Midbrain (tissue), 1 donor: ENCODE measurements around the gene ASB14.
A peak's percentile ranks its signal among the peaks of the same experiment; 100 is the strongest.

Experiments used
- DNase-seq: peaks from one replicate; lab custom pipeline; 2025; lab: John Stamatoyannopoulos, UW

ASB14 gene

DNA sequence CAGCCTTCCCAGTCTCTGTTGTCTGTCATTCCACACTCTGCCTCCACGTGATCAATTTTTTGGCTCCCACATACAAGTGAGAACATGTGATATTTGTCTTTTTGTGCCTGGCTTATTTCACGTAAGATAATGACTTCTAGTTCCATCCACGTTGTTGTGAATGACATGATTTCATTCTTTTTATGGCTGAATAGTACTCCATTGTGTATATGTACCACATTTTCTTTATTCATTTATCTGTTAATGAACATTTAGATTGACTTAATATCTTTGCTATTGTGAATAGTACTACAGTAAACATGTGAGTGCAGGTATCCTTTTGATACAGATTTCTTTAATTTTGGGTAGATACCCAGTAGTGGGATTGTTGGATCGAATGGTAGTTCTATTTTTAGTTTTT lies 31.4 kb downstream of the ASB14 start:
- DNase-seq: no peak

GRCh38 chr3:57257678-57258077 lies 34.8 kb downstream of the ASB14 start:
- DNase-seq: no peak

GRCh38 chr3:57256844-57257243 lies 35.6 kb downstream of the ASB14 start:
- no peak for DNase-seq

- DNase-seq: no peak
These were observed 40.1 kb downstream of the ASB14 start for GRCh38 chr3:57252404-57252803.

DNA sequence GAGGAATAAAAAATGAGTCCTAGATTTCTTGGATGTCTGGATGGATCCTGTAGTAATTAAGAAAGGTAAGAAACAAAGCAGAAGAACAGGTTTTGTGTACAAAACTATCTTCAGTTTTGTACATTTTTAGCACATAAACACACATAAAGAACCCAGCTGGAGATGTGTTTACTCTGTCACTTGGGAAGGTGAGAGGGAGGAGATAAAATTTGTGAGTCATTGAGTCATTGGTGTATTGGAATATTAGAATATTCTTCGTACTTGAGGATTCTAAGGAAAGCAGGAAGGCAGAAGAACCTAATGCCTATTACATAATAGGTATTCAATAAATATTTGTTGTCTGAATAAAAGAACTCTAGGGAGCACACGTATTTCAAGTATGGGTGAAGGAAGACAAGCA lies 47.5 kb downstream of the ASB14 start:
- DNase-seq: no peak

DNA sequence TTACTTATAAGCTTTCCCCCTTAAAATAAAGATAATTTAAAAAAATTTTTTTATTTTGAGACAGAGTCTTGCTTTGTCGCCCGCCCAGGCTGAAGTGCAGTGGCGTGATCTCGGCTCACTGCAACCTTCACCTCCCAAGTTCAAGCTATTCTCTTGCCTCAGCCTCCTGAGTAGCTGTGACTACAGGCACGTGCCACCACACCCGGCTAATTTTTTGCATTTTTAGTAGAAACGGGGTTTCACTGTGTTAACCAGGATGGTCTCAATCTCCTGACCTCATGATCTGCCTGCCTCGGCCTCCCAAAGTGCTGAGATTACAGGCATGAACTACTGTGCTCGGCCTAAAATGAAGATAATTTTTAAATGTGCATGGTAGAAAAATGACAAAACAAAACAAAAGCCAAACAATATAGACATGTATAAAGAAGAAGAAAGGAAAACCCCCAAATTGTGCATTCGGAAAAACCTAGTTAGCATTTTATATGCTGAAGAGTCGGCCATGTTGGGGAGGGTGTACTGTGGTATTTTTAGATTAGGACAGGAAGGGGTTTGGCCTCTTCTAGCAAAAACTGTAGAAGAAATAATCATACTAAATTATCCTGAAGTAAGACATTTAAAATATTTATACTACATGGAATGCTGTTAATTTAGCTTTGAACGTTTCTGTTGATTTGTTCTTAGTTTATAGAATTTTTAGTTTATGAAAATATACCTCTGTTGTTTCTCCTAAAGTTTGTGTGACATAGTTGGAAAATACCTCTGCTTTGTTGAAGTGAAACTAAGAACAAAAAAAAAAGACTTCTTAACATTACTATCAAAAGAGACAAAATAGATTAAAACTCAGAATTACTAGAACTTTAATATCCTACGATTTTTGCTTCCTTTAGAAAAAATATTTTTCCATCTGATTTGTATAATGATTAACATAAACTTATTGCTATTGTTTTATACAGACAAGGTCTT lies 57.6 kb downstream of the ASB14 start:
- no peak for DNase-seq

DNA sequence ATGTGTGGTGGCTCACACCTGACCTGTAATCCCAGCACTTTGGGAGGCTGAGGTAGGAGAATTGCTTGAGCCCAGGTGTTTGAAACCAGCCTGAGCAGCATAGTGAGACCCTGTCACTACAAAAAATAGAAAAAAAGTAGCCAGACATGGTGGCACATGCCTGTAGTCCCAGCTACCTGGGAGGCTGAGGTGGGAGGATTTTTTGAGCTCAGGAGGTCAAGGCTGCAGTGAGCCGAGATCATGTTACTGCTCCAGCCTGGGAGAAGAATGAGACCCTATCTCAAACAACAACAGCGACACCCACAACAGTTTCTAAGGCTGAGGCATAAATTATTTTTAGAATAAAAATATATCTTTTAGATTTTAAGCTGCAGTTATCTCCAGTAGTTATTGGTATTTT lies 58.7 kb downstream of the ASB14 start:
- DNase-seq: no peak

DNA sequence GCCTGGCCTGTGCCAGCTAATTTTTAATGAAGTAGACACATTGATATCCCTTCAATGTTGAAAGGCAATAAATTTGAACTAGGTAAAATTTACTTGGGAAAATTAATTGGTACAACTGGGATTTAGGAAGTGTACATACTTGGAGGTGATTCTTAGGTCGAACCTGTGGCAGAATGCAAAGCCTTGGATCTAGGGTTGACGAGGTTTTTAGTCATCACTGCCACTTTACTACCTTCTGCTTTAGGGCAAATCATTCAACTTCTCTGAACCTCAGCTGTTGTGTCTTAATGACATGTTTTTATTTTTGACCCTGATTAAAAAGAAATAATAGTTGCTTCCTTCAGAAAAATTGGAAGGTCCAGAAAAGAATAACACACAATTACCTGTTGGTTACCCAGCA lies 62.5 kb downstream of the ASB14 start:
- no peak for DNase-seq

GRCh38 chr3:57227930-57228751 lies 64.3 kb downstream of the ASB14 start:
- peak; percentile 66 for DNase-seq

DNA sequence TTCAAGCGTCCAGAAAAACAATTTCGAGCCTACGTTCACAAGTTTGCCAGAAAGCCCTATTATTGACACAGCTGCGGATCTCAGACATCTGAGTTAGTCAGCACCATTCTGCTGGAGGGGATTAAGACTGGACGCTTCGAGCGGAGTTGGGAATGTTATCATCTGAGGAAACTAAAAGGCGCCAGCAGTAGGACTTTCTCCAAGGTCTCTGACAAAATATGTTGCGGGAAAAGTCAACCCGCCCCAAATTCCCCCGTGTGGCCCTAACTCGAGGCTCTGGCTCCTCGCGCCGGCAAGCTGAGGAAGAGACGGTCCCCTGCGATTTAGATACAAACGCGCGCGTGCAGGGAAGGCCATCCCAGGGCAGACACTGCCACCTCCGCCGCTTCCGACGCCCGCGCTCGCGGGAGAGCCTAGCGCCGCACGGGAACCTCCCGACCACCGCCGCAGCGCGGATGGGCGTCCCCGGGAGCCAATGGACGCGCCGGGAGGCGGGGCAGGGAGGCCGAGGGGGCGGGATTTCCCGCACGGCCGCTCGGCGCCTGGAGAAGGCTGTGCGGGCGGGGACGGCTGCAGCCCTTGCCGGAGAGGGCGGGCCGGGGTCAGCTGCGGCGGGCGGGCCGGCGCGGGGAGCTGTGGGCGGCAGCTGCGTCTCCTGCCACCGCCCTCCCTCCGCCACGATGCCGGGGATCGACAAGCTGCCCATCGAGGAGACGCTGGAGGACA lies 65.1 kb downstream of the ASB14 start, which contains the start of gene APPL1:
TSS of gene APPL1 (plus strand) at position 526 of the 726 bp plus-strand sequence. CDS start at position 681, 155 bp downstream.
- peak; percentile 94 for DNase-seq

DNA sequence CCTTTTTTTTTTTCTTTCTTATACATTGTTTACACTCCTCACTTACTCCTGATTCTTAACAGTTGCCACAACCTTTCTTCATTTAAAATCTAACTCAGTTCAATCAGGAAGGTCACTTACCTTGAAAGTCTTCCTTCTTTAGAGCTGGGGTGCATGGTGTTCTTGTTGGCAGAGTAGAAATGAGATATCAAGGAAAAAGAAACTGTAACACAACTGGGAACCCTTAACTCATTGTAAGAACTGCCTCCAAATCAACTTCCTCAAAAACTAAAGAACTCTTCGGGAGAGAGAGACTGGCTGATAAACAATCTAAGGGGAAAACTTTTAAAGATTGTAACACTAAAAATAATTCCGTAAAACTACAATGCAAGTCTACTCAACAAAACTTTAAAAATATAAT lies 66.3 kb downstream of the ASB14 start:
- no peak for DNase-seq

DNA sequence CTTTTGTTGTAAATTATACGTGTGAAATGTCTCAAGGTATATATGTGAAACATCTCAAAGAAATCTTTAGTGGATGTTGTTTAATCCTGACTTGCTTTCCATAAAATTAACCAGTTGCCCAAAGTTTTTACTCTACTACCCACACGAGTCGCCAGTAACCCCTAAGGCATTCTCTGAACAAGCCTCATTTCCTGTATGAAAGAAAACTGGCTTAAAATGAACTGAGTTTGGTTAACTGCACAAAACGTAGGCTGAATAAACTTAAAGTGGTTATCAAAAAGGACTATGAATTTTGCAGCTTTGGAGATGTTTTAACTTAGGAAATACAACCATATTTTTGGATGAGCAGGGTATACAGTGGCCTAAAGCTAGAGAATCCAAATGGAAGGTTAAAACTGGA lies 67.6 kb downstream of the ASB14 start:
- no peak for DNase-seq

- no peak for DNase-seq
These were observed 70.6 kb downstream of the ASB14 start for GRCh38 chr3:57221883-57222282.
